Measurements from ENCODE around the gene AHSA1. TPM values are rescaled to one million over a fixed set of nuclear protein-coding genes. Genes with fewer than 3 reads are reported as not detected.

Gene AHSA1
- total and polyA plus RNA-seq, 2 of the 8 experiments (the other 6 are each of a cell fraction or from before 2014, with no cell fraction given), result 155 to 221 TPM

DNA sequence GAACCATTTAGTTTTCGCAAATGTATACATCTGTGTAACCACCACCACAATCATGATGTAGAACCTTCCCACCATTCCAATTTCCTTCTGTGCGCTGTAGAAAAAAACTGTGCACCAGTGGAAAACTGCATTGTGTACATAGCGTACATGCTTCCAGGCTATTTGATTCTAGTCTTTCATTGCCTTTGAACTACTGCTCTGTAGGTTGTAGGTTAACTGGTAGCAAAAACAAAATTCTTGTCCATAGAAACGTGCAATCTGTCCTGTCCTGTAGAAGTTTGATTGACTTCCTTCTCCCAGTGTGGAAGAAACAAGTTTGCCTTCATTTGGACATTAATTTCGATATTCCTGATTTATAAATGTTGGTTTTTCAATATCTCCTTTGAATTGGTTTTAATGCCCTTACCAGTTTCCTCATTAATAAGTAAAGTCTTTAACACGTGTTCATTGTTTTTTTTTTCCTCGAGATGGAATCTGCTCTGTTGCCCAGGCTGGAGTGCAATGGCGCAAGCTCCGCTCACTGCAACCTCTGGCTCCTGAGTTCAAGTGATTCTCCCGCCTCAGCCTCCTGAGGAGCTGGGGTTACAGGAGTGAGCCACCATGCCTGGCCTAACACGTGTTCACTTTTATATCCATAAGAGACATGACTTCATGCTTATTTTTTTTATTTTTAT, 44.4 kb downstream of the AHSA1 start:
- H3K27ac ChIP-seq (ENCODE audit: low read depth, low read length), result no peak overlapping the region
- no peak overlapping the region for H2BK15ac ChIP-seq (ENCODE audit: low read length)
- no peak overlapping the region for H4K8ac ChIP-seq (ENCODE audit: extremely low read depth, insufficient read depth, low read length)
- TF ChIP-seq, protein P1, sequence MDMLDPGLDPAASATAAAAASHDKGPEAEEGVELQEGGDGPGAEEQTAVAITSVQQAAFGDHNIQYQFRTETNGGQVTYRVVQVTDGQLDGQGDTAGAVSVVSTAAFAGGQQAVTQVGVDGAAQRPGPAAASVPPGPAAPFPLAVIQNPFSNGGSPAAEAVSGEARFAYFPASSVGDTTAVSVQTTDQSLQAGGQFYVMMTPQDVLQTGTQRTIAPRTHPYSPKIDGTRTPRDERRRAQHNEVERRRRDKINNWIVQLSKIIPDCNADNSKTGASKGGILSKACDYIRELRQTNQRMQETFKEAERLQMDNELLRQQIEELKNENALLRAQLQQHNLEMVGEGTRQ (IDR thresholded peaks at IDR 0.05; ENCODE audit: low read length), result no peak
- TF ChIP-seq HDAC6 (IDR thresholded peaks at IDR 0.05; ENCODE audit: low read depth, low read length) (no peak), POLR2A (IDR thresholded peaks at IDR 0.05; ENCODE audit: control extremely low read depth in 1 of 2, low read depth in 2 of 2, low read length in 2 of 2) (no peak), JUND (IDR thresholded peaks at IDR 0.05; ENCODE audit: low read length) (no peak), SP1 (IDR thresholded peaks at IDR 0.05; ENCODE audit: low read depth, low read length) (no peak)
- DNase-seq (ENCODE audit: low read depth in 1 of 2, low spot score in 2 of 2) (no peak), FAIRE-seq (no peak)
- peaks cover 25 to 37% (median 33%) of the 10 kb centered on the region in 4 experiments for H3K27me3 ChIP-seq (replicated peaks in 1 of 4; ENCODE audit: control insufficient read depth in 3 of 4, extremely low read depth in 1 of 4, insufficient read depth in 3 of 4, low read length in 3 of 4)
- no peak overlapping the region for H3K14ac ChIP-seq (ENCODE audit: insufficient read length)
- peaks cover 0 to 7% (median 3%) of the 10 kb centered on the region in 4 experiments; a peak in 4 of 7 replicates for H3K4me1 ChIP-seq (replicated peaks in 1 of 4; ENCODE audit: control insufficient read depth in 3 of 4, insufficient read depth in 4 of 4, low read length in 3 of 4)
- no peak overlapping the region for H3K4me3 ChIP-seq (ENCODE audit: extremely low read depth in 1 of 4, insufficient read depth in 2 of 4, low read depth in 3 of 4, low read length in 4 of 4)
- H3K56ac ChIP-seq (replicated peaks; ENCODE audit: insufficient read length, low read depth, low read length), result no peak overlapping the region
- CTCF ChIA-PET (ENCODE audit: partially characterized antibody), result no interaction called here
- no peak overlapping the region for H2AK5ac ChIP-seq (ENCODE audit: low read depth, low read length)
- H3K9ac ChIP-seq (replicated peaks in 1 of 4; ENCODE audit: extremely low read depth in 1 of 4, low read depth in 3 of 4, low read length in 3 of 4), result no peak overlapping the region
- H3K79me1 ChIP-seq (ENCODE audit: low read depth, low read length), result no peaks in the 10 kb centered on the region
- H4K91ac ChIP-seq (replicated peaks; ENCODE audit: insufficient read length, low read length), result no peak overlapping the region
- no peak overlapping the region for H3K4ac ChIP-seq (replicated peaks; ENCODE audit: insufficient read length, low read depth, low read length)
- no peak overlapping the region for H2BK12ac ChIP-seq (ENCODE audit: low read depth, low read length)
- POLR2A ChIA-PET (ENCODE audit: partially characterized antibody), result no interaction called here
- no peak overlapping the region for H2BK20ac ChIP-seq (ENCODE audit: low read length)
- no peaks in the 10 kb centered on the region; a peak in 1 of 8 replicates for H3K36me3 ChIP-seq (ENCODE audit: control insufficient read depth in 2 of 4, insufficient read depth in 4 of 4, low read length in 3 of 4)
- H3K79me2 ChIP-seq (ENCODE audit: control insufficient read depth in 1 of 2, insufficient read depth in 2 of 2, low read length in 2 of 2), result no peaks in the 10 kb centered on the region
- no peak overlapping the region for H2BK5ac ChIP-seq (ENCODE audit: low read depth, low read length)
- H2AFZ ChIP-seq (ENCODE audit: low read length), result no peak overlapping the region
- H4K5ac ChIP-seq (ENCODE audit: insufficient read length, low read depth, low read length), result no peak overlapping the region
- H4K20me1 ChIP-seq (replicated peaks in 1 of 2; ENCODE audit: control insufficient read depth in 1 of 2, insufficient read depth in 2 of 2, low read length in 2 of 2), result peaks cover 0 to 2% of the 10 kb centered on the region in 2 experiments
- H3K23ac ChIP-seq (ENCODE audit: insufficient read length), result no peak overlapping the region
- 84% methylated on average over 11 of the region's 11 CpGs; no CpG with 5 or more reads in 1 of the 2 experiments for WGBS, 2 experiments (ENCODE audit: extremely low coverage in 1 of 2, insufficient coverage in 1 of 2, insufficient read length in 1 of 2, insufficient replicate concordance in 2 of 2, low coverage in 1 of 2, low lambda C conversion rate in 2 of 2, missing lambda C conversion rate in 1 of 2)
- H3K18ac ChIP-seq (ENCODE audit: extremely low read depth, low read length), result no peak overlapping the region
- H2BK120ac ChIP-seq (replicated peaks; ENCODE audit: low read depth, low read length), result no peak overlapping the region
- no peak overlapping the region for H3K4me2 ChIP-seq (ENCODE audit: insufficient read depth in 1 of 2, low read depth in 2 of 2, low read length in 2 of 2)
- H3K9me3 ChIP-seq (ENCODE audit: insufficient read depth in 2 of 2, low read depth in 1 of 2, low read length in 1 of 2), result no peaks in the 10 kb centered on the region
- peaks cover 14% of the 10 kb centered on the region; the same call in 1 of the 2 replicates for H3K23me2 ChIP-seq (ENCODE audit: low read depth, low read length)

Measured in H1 (cell line).